Measurements from ENCODE around the gene AGPAT4.
"Not testable (repeated sequence)": the region's sequence is repeated elsewhere in the genome, so short reads cannot be mapped to it uniquely, and the experiment has no call there.

GRCh38 chr6:161123319-161123718 is 150.5 kb downstream of the AGPAT4 start:
- TF ChIP-seq CTCF (IDR thresholded peaks at IDR 0.05; ENCODE audit: low read length); EZH2 (optimal IDR thresholded peaks at IDR 0.05; ENCODE audit: low read depth, low read length): not testable (repeated sequence)
